DOHH2 (cell line): ENCODE results near the gene RANBP1.

Experiments
- EZH2phosphoT487 ChIP-seq: fragments of 200-600 bp; sonication (generic); IDR thresholded peaks from 2 replicates; pipeline ENCODE4 v1.6.1; 2017; ENCODE audit warnings: borderline replicate concordance, mild to moderate bottlenecking, antibody characterized with exemption, low read length, moderate library complexity, mixed read lengths
- TF ChIP-seq, protein P1 (sequence below): fragments of 200-600 bp; sonication (generic); IDR thresholded peaks from one replicate; pipeline ENCODE4 v1.5.1; 2014; ENCODE audit warnings: antibody characterized with exemption, mild to moderate bottlenecking, low read depth, low read length; ENCODE audit not compliant: poor library complexity, severe bottlenecking

DNA sequence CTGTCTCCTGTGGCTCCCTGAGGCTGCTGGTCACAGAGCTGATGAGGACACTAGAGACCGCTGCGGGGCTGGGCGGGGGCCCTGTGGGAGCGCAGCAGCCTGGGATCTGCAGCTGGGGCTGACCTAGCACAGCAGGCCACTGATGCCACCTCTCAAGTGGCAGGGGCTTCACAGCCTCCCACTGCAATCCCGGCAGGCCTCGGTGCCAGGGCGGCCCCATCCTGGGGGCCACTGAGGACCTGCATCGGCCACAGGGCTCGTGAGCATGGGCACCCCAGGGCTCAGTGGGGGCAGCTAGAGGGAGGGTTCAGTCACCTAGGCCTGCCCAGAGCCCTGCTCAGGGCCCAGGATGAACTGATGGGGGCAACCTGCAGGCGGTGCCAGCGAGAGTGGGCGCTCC lies 49.5 kb downstream of the RANBP1 start:
- TF ChIP-seq, protein P1, sequence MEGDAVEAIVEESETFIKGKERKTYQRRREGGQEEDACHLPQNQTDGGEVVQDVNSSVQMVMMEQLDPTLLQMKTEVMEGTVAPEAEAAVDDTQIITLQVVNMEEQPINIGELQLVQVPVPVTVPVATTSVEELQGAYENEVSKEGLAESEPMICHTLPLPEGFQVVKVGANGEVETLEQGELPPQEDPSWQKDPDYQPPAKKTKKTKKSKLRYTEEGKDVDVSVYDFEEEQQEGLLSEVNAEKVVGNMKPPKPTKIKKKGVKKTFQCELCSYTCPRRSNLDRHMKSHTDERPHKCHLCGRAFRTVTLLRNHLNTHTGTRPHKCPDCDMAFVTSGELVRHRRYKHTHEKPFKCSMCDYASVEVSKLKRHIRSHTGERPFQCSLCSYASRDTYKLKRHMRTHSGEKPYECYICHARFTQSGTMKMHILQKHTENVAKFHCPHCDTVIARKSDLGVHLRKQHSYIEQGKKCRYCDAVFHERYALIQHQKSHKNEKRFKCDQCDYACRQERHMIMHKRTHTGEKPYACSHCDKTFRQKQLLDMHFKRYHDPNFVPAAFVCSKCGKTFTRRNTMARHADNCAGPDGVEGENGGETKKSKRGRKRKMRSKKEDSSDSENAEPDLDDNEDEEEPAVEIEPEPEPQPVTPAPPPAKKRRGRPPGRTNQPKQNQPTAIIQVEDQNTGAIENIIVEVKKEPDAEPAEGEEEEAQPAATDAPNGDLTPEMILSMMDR, result no peak
- no peak for TF ChIP-seq EZH2phosphoT487
